B cell (primary cell): ENCODE results near the gene TXNDC5.

ENCODE experiments used
- CTCF ChIP-seq: fragments of 200-600 bp; IDR thresholded peaks from one replicate; pipeline ENCODE4 v1.8.0; 2022; ENCODE audit warnings: antibody characterized with exemption, mild to moderate bottlenecking
- EZH2 ChIP-seq: IDR thresholded peaks from 2 replicates; pipeline ENCODE4 v1.6.1; 2012; ENCODE audit warnings: borderline replicate concordance, low read depth, mild to moderate bottlenecking, moderate library complexity, low read length; ENCODE audit not compliant: insufficient read depth, poor library complexity, severe bottlenecking

- TF ChIP-seq CTCF (no peak), EZH2 (no peak)
These were observed 10.0 kb downstream of the TXNDC5 start for GRCh38 chr6:7900621-7901020.
